Esophagus muscularis mucosa (tissue), 3 donors: Measurements from ENCODE around the gene AEBP2.
"Not testable (repeated sequence)": the region's sequence is repeated elsewhere in the genome, so short reads cannot be mapped to it uniquely, and the experiment has no call there.

Experiments
- CTCF ChIP-seq, 3 experiments: fragments of 200-600 bp in 2 of 3; fragments of 450-650 bp in 1 of 3; sonication (generic) in 2 of 3; IDR thresholded peaks; one replicate each; pipeline ENCODE4 v1.5.1; 2017 to 2019; ENCODE audit warnings: antibody characterized with exemption in 3 of 3, mild to moderate bottlenecking in 2 of 3, moderate library complexity in 1 of 3
- POLR2AphosphoS5 ChIP-seq, 2 donors: sonication (generic); formaldehyde crosslinking; IDR thresholded peaks; one replicate each; pipeline ENCODE4 v1.6.1; 2017; ENCODE audit warnings: antibody characterized with exemption in 2 of 2

- TF ChIP-seq CTCF, POLR2AphosphoS5 (IDR thresholded peaks at IDR 0.05): not testable (repeated sequence)
Measured at GRCh38 chr12:19429491-19429890, 9.8 kb upstream of the AEBP2 start.
